ENCODE data around the gene TGFBI. TPM values are rescaled to one million over a fixed set of nuclear protein-coding genes. Genes with fewer than 3 reads are reported as not detected.
A peak's percentile ranks its signal among the peaks of the same experiment; 100 is the strongest.

Gene TGFBI
- total and polyA plus RNA-seq, 9 donors = 164 to 351 (median 213) TPM

DNA sequence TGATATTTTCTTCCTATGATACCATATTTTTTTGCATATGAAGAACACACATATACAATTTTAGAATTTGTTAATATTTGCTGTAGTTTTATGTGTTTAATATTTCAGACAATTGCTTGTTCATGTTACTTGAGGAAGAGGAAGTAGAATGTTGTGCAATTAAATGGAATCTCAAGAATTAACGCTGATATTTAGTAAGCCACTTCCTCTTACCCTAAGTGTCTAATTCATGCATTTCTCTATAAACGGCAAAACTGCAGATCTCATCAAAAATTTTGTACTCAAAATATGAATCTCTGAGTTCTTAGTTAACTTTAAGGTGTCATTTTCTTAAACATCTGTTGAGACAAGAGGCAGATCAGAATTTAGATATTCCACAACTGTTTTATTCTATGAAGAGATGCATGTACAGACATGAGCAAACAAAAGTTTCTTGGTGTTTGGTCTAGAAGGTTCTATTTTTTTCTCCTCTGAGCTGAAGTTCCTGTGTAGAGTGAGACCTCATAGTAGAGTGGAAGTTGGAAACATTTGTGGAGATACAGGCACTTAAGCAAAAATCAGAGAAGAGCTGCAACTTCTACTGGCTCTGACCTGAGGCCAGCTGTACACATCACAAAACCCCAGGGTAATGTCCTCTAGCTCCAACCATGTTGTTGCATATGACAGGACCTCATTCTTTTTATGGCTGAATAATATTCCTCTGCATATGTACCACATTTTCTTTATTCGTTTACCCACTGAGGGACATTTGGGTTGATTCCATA, 16.6 kb upstream of the TGFBI start:
- Histone ChIP-seq H3K9me3 (replicated peaks; ENCODE audit: control insufficient read depth, low read depth, low read length) (no peaks in the 10 kb centered on the region), H3K36me3 (ENCODE audit: control insufficient read depth, insufficient read depth, low read length) (no peaks in the 10 kb centered on the region), H3K27me3 (ENCODE audit: control insufficient read depth, insufficient read depth, low read length) (no peaks in the 10 kb centered on the region), H3K4me1 (ENCODE audit: control insufficient read depth, insufficient read depth, low read length) (peaks cover 16% of the 10 kb centered on the region), H3K4me3 (ENCODE audit: low read length) (no peak overlapping the region), H3K27ac (ENCODE audit: low read length) (peak overlapping the region; percentile 17)
- no CpG with 5 or more reads among the region's 3 CpGs for WGBS (ENCODE audit: insufficient coverage)
- DNase-seq = peak; percentile 64

DNA sequence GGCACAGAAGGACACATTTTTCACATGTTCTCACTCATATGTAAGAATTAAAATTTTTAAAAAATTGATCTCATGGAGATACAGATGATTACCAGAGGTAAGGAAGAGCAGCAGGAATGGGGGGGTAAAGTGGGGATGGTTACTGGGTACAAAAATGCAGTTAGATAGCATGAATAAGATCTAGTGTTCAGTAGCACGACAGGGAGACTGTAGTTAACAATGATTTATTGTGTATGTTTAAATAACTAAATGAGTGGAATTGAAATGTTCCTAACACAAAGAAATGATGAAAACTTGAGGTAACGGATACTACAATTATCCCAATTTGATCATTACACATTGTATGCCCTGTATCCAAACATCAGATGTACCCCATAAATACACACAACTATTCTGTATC, 15.2 kb upstream of the TGFBI start:
- peaks cover 17% of the 10 kb centered on the region for H3K4me1 ChIP-seq (ENCODE audit: control insufficient read depth, insufficient read depth, low read length)
- no peak for DNase-seq
- no peak overlapping the region for H3K4me3 ChIP-seq (ENCODE audit: low read length)
- H3K27ac ChIP-seq (ENCODE audit: low read length) = no peak overlapping the region
- WGBS (ENCODE audit: insufficient coverage) = no CpG with 5 or more reads among the region's 2 CpGs
- H3K9me3 ChIP-seq (replicated peaks; ENCODE audit: control insufficient read depth, low read depth, low read length) = no peaks in the 10 kb centered on the region
- no peaks in the 10 kb centered on the region for H3K27me3 ChIP-seq (ENCODE audit: control insufficient read depth, insufficient read depth, low read length)
- no peaks in the 10 kb centered on the region for H3K36me3 ChIP-seq (ENCODE audit: control insufficient read depth, insufficient read depth, low read length)

DNA sequence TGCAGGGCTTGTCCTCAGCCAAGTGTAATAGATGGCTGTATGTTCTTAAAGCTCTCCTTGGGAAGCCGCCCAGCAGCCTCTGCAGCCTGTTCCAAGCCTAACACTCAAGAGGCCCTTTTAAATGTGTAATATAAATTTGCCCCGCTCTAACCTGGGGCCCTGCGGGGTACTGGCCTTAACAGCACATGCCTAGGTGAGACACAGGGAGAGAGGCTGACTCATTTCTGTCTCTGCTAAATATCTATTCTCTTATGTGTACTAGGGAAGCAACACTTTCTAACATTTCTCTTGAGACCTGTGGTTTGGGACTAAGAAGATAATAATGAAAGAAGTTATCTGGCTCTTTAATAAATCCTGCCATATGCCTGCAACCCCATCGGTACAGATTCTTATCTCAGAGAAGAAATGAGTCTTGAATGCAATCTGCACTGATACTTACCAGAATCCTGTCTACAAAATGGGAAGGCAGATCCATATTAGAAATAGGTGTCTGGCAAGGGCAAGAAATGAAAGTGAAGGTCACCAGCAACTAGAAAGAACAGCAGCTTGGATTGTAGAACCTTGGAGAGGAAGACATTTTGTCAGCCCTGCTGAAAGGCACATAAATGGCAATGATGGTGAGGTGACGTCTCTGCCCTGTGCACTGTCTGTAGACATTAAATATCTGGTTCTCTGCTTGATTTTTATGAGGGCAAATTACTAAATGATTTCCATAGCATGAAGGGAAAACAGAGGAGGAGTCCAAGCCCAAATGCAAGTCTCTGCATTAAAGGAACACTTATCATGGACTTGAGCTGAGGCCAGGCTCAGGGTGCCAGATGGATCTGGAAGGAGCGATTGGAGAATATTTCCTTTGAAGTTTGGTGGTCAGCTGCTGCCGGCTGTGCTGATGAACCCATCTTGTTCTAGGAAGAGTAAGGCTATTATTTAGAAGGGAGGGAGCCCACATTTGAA, 14.5 kb upstream of the TGFBI start:
- H3K4me1 ChIP-seq (ENCODE audit: control insufficient read depth, insufficient read depth, low read length) = peaks cover 24% of the 10 kb centered on the region
- H3K27ac ChIP-seq (ENCODE audit: low read length) = peak overlapping the region; percentile 16
- 17% methylated on average over 1 of the region's 7 CpGs for WGBS (ENCODE audit: insufficient coverage)
- no peaks in the 10 kb centered on the region for H3K9me3 ChIP-seq (replicated peaks; ENCODE audit: control insufficient read depth, low read depth, low read length)
- DNase-seq = peak; percentile 94
- no peaks in the 10 kb centered on the region for H3K27me3 ChIP-seq (ENCODE audit: control insufficient read depth, insufficient read depth, low read length)
- H3K4me3 ChIP-seq (ENCODE audit: low read length) = no peak overlapping the region
- H3K36me3 ChIP-seq (ENCODE audit: control insufficient read depth, insufficient read depth, low read length) = no peaks in the 10 kb centered on the region

DNA sequence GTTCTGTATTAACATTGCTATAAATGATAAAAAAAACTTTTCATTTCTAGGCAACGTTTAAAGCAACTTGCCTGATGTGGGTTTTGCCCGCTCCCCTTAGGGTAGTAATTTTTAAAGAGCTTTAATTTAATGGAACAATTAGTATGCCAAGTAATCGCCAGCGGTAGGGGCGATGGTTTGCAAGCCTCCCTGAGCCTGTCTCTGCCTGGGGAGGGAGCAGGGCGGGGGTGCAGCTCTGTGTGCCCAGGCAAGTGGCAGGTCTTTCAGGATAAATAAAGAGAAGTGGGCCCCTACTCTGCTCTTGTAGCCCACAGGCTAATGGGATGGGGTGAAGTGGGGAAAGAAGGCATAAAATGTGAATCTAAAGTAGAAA, 13.8 kb upstream of the TGFBI start:
- H3K27ac ChIP-seq (ENCODE audit: low read length) = no peak overlapping the region
- no peak for DNase-seq
- no peaks in the 10 kb centered on the region for H3K27me3 ChIP-seq (ENCODE audit: control insufficient read depth, insufficient read depth, low read length)
- no peak overlapping the region for H3K4me3 ChIP-seq (ENCODE audit: low read length)
- H3K9me3 ChIP-seq (replicated peaks; ENCODE audit: control insufficient read depth, low read depth, low read length) = no peaks in the 10 kb centered on the region
- peaks cover 31% of the 10 kb centered on the region for H3K4me1 ChIP-seq (ENCODE audit: control insufficient read depth, insufficient read depth, low read length)
- 71% methylated on average over 5 of the region's 6 CpGs for WGBS (ENCODE audit: insufficient coverage)
- H3K36me3 ChIP-seq (ENCODE audit: control insufficient read depth, insufficient read depth, low read length) = no peaks in the 10 kb centered on the region

DNA sequence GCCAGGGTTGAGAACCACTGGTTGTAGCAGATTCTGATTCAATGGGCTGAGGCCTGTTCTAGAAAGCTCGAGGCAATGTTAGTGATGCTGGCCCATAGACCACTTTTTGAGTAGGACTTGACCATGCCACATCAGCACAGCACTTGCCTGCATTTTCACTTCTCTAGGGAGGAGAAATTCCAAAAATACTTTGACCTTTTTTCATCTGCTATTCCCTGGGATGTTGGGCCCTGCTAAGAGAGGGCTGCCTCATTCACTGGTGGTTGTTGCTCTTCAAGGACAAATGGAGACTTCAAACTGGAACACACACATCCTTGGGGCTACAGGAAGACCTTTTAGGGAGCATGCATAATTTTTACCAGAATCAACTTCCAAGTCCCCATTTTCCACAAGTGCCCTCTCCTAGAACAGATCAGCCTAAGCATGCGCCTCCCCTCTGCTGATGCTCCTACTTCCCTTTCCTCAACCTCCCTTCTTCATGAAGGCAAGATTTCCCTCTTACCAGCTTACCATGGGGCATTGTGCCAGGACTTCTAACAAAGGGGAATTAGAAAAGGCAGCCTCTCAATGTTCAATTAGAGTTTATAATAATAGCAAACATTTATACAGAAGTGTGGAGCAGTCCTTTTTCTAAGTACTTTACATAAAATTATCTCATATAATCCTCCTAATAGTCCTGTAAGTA, 12.7 kb upstream of the TGFBI start:
- H3K36me3 ChIP-seq (ENCODE audit: control insufficient read depth, insufficient read depth, low read length) = no peaks in the 10 kb centered on the region
- no peak for DNase-seq
- H3K27ac ChIP-seq (ENCODE audit: low read length) = no peak overlapping the region
- H3K9me3 ChIP-seq (replicated peaks; ENCODE audit: control insufficient read depth, low read depth, low read length) = no peaks in the 10 kb centered on the region
- no peaks in the 10 kb centered on the region for H3K27me3 ChIP-seq (ENCODE audit: control insufficient read depth, insufficient read depth, low read length)
- H3K4me1 ChIP-seq (ENCODE audit: control insufficient read depth, insufficient read depth, low read length) = peaks cover 40% of the 10 kb centered on the region
- no CpG with 5 or more reads among the region's 2 CpGs for WGBS (ENCODE audit: insufficient coverage)
- H3K4me3 ChIP-seq (ENCODE audit: low read length) = no peak overlapping the region

DNA sequence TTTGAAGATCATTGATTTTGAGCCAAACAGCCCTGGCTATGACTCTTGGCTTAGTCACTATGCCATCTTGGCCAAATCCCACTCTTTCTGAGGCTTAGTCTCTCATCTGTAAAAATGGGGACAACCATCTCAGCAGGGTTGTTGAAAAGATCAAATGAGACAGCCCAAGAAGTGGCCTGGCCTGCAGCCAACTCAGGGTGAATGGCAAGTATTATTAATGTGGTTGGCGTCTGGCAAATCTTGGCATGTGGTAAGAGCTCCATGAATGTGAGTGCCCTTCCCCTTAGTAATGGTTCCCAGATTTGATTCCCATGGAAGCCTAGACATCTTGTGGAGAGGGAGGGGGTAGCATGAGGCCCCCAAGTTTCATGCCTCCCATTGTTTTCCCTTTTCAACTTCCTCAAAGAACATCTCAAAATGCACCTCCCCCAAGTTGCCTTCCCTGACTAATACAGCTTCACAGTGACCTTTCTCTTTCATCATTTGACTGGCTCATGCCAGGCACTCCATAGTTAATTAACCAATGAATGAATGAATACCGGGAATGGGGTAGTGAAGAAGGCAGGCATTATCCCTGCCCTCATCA, 11.8 kb upstream of the TGFBI start:
- H3K36me3 ChIP-seq (ENCODE audit: control insufficient read depth, insufficient read depth, low read length) = no peaks in the 10 kb centered on the region
- H3K9me3 ChIP-seq (replicated peaks; ENCODE audit: control insufficient read depth, low read depth, low read length) = no peaks in the 10 kb centered on the region
- H3K27ac ChIP-seq (ENCODE audit: low read length) = no peak overlapping the region
- 33% methylated on average over 1 of the region's 2 CpGs for WGBS (ENCODE audit: insufficient coverage)
- DNase-seq = peak; percentile 43
- H3K27me3 ChIP-seq (ENCODE audit: control insufficient read depth, insufficient read depth, low read length) = no peaks in the 10 kb centered on the region
- H3K4me3 ChIP-seq (ENCODE audit: low read length) = no peak overlapping the region
- peaks cover 44% of the 10 kb centered on the region for H3K4me1 ChIP-seq (ENCODE audit: control insufficient read depth, insufficient read depth, low read length)

DNA sequence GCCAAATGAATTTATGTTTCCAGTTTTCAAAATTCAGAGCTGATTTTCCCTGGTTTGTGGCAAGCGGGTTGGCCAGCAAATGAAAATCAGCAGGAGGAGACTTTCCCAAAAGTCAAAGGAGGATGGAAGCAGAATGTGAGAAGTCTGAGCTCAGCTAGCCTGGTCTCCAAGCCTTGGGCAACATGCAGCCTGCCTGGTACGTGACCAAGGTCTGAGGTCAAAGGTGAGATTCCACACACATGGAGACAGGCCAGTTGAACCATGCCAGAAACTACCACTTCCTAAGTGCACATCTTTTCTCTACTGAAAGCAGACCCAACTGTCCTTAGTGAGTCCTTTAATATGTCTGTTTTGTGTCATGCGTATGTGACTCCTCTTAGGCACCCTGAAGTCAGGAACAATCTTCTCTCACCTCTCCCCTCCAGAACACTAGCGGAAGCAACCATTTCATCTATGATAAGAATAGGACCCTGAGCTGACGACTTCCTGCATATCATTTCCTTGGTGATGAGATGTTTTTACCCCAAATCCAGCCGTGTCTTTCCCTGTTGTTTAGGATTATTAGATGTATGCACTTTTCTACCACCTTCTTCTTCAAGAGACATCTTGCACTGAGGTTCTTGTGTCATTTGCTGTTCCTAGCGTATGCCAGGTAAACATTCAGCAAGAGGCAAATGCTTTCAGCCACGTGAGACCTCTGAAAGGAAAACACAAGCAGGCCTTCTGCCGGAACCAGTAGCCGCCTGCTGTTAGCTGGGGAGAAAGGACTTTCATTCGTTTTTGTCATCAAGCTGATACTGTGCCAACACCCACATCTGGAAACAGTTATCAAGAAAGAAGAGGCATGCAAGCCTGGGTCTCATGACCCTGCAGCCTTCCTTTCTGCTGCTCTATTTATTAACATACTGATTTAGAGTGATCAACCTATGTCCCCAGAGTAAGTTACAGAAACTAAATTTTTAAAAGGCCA, 9.7 kb upstream of the TGFBI start:
- H3K27ac ChIP-seq (ENCODE audit: low read length) = peak overlapping the region; percentile 86
- peaks cover 47% of the 10 kb centered on the region for H3K4me1 ChIP-seq (ENCODE audit: control insufficient read depth, insufficient read depth, low read length)
- H3K9me3 ChIP-seq (replicated peaks; ENCODE audit: control insufficient read depth, low read depth, low read length) = no peaks in the 10 kb centered on the region
- no peak overlapping the region for H3K4me3 ChIP-seq (ENCODE audit: low read length)
- H3K27me3 ChIP-seq (ENCODE audit: control insufficient read depth, insufficient read depth, low read length) = no peaks in the 10 kb centered on the region
- peak; percentile 99 for DNase-seq
- no peaks in the 10 kb centered on the region for H3K36me3 ChIP-seq (ENCODE audit: control insufficient read depth, insufficient read depth, low read length)
- WGBS (ENCODE audit: insufficient coverage) = 60% methylated on average over 2 of the region's 11 CpGs

DNA sequence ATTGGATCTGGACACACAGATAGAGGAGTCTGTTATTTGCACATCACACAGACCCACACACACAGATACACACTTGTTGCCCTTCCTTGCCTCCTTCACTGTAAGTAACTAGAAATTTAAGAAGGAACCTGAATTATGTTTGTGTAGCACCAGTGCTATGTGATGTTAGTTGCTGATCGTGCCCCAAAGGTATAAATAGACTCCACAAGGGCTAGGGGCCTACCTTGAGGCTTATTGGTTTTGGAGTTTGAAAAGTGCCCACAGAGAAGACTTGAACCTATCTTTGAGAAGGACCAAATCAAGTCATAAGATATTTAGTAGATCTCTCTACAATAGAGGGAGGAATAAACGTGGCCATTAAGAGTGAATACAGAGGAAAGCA, 8.8 kb upstream of the TGFBI start:
- no peaks in the 10 kb centered on the region for H3K9me3 ChIP-seq (replicated peaks; ENCODE audit: control insufficient read depth, low read depth, low read length)
- no CpG with 5 or more reads among the region's 2 CpGs for WGBS (ENCODE audit: insufficient coverage)
- H3K36me3 ChIP-seq (ENCODE audit: control insufficient read depth, insufficient read depth, low read length) = no peaks in the 10 kb centered on the region
- H3K27me3 ChIP-seq (ENCODE audit: control insufficient read depth, insufficient read depth, low read length) = no peaks in the 10 kb centered on the region
- H3K4me3 ChIP-seq (ENCODE audit: low read length) = no peak overlapping the region
- DNase-seq = no peak
- peak overlapping the region; percentile 86 for H3K27ac ChIP-seq (ENCODE audit: low read length)
- H3K4me1 ChIP-seq (ENCODE audit: control insufficient read depth, insufficient read depth, low read length) = peaks cover 39% of the 10 kb centered on the region

DNA sequence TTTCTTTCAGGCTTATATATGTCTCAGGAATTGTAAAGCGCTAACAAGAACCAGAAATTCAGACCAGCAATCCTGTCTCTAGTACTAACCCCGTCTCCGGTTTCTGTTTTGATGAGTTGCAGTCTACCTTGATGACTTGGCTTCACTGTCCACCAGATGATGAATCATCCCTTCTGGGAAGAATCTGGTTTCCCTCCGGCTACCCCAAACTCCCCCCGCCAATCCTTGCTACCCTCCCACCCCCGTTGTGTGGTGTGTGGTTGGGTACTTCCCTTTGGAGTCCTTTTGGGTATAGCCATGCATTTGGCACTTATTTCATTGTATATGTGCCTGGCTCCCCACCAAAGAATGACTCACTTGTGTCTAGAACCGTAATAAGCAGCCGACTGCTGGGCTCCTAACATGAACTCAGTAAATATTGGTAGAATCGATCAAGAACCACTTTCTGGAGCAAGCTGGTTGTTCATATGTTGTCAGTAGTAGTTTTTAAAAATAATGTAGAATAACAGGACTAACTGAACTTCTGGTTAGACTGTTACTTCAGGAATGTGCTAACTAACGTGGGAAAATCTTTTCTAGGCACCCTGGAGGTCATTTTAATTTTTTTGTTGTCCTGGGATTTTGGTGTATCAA, 8.3 kb upstream of the TGFBI start:
- Histone ChIP-seq H3K27me3 (ENCODE audit: control insufficient read depth, insufficient read depth, low read length) (no peaks in the 10 kb centered on the region), H3K36me3 (ENCODE audit: control insufficient read depth, insufficient read depth, low read length) (no peaks in the 10 kb centered on the region), H3K9me3 (replicated peaks; ENCODE audit: control insufficient read depth, low read depth, low read length) (no peaks in the 10 kb centered on the region), H3K4me3 (ENCODE audit: low read length) (no peak overlapping the region), H3K27ac (ENCODE audit: low read length) (peak overlapping the region; percentile 86), H3K4me1 (ENCODE audit: control insufficient read depth, insufficient read depth, low read length) (peaks cover 39% of the 10 kb centered on the region)
- WGBS (ENCODE audit: insufficient coverage) = 5% methylated on average over 2 of the region's 10 CpGs
- peak; percentile 84 for DNase-seq
